Measurements from ENCODE around the gene SMKR1. TPM values are rescaled to one million over a fixed set of nuclear protein-coding genes. Genes with fewer than 3 reads are reported as not detected.

The SMKR1 gene
- total and polyA plus RNA-seq, 9 of the 15 experiments (the other 6 are each of a cell fraction or from before 2014, with no cell fraction given), result 0.58 to 1.8 (median 0.93) TPM; not detected in 1

DNA sequence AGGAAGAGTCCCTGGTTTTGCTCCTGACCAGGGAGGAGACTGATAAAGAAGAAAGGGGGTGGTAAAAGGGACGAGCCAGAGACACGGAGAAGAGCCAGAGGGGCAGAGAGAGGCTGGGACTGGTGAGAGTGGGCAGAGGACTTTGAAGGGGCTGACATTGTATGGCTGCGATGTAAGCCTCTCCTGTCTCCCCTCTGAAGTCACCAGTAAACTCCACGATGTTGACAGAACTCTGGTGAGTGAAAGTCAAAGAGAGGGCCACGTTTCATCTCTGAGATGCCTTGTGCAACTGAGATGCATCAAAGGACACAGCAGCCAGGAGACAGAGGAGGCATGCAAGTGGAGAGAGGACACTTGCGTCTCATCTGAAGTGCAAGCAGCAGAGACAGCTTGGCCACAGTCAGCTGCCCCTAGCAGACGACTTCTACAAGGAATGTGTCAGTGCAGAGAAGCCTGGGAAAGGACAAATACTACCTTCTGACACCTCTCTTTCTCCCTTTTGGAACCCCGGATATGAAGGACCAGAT lies 54.3 kb downstream of the SMKR1 start (continued):
- TF ChIP-seq, protein P1, sequence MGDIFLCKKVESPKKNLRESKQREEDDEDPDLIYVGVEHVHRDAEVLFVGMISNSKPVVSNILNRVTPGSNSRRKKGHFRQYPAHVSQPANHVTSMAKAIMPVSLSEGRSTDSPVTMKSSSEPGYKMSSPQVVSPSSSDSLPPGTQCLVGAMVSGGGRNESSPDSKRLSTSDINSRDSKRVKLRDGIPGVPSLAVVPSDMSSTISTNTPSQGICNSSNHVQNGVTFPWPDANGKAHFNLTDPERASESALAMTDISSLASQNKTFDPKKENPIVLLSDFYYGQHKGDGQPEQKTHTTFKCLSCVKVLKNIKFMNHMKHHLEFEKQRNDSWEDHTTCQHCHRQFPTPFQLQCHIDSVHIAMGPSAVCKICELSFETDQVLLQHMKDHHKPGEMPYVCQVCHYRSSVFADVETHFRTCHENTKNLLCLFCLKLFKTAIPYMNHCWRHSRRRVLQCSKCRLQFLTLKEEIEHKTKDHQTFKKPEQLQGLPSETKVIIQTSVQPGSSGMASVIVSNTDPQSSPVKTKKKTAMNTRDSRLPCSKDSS (IDR thresholded peaks at IDR 0.05; ENCODE audit: low read depth, partially characterized antibody), result no peak
- TF ChIP-seq, protein P2, sequence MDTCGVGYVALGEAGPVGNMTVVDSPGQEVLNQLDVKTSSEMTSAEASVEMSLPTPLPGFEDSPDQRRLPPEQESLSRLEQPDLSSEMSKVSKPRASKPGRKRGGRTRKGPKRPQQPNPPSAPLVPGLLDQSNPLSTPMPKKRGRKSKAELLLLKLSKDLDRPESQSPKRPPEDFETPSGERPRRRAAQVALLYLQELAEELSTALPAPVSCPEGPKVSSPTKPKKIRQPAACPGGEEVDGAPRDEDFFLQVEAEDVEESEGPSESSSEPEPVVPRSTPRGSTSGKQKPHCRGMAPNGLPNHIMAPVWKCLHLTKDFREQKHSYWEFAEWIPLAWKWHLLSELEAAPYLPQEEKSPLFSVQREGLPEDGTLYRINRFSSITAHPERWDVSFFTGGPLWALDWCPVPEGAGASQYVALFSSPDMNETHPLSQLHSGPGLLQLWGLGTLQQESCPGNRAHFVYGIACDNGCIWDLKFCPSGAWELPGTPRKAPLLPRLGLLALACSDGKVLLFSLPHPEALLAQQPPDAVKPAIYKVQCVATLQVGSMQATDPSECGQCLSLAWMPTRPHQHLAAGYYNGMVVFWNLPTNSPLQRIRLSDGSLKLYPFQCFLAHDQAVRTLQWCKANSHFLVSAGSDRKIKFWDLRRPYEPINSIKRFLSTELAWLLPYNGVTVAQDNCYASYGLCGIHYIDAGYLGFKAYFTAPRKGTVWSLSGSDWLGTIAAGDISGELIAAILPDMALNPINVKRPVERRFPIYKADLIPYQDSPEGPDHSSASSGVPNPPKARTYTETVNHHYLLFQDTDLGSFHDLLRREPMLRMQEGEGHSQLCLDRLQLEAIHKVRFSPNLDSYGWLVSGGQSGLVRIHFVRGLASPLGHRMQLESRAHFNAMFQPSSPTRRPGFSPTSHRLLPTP (IDR thresholded peaks at IDR 0.05; ENCODE audit: borderline replicate concordance, extremely low read depth, insufficient read length), result no peak
- TF ChIP-seq FOXP1 (CRISPR knock-in tag; IDR thresholded peaks at IDR 0.05) (no peak), CREBBP (IDR thresholded peaks at IDR 0.05; ENCODE audit: low read depth, low read length) (no peak), HMG20B (CRISPR knock-in tag; IDR thresholded peaks at IDR 0.05) (no peak)
- TF ChIP-seq, protein P3, sequence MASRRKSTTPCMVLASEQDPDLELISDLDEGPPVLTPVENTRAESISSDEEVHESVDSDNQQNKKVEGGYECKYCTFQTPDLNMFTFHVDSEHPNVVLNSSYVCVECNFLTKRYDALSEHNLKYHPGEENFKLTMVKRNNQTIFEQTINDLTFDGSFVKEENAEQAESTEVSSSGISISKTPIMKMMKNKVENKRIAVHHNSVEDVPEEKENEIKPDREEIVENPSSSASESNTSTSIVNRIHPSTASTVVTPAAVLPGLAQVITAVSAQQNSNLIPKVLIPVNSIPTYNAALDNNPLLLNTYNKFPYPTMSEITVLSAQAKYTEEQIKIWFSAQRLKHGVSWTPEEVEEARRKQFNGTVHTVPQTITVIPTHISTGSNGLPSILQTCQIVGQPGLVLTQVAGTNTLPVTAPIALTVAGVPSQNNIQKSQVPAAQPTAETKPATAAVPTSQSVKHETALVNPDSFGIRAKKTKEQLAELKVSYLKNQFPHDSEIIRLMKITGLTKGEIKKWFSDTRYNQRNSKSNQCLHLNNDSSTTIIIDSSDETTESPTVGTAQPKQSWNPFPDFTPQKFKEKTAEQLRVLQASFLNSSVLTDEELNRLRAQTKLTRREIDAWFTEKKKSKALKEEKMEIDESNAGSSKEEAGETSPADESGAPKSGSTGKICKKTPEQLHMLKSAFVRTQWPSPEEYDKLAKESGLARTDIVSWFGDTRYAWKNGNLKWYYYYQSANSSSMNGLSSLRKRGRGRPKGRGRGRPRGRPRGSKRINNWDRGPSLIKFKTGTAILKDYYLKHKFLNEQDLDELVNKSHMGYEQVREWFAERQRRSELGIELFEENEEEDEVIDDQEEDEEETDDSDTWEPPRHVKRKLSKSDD (conservative IDR thresholded peaks at IDR 0.05; ENCODE audit: low read length), result no peak
- TF ChIP-seq, protein P4, sequence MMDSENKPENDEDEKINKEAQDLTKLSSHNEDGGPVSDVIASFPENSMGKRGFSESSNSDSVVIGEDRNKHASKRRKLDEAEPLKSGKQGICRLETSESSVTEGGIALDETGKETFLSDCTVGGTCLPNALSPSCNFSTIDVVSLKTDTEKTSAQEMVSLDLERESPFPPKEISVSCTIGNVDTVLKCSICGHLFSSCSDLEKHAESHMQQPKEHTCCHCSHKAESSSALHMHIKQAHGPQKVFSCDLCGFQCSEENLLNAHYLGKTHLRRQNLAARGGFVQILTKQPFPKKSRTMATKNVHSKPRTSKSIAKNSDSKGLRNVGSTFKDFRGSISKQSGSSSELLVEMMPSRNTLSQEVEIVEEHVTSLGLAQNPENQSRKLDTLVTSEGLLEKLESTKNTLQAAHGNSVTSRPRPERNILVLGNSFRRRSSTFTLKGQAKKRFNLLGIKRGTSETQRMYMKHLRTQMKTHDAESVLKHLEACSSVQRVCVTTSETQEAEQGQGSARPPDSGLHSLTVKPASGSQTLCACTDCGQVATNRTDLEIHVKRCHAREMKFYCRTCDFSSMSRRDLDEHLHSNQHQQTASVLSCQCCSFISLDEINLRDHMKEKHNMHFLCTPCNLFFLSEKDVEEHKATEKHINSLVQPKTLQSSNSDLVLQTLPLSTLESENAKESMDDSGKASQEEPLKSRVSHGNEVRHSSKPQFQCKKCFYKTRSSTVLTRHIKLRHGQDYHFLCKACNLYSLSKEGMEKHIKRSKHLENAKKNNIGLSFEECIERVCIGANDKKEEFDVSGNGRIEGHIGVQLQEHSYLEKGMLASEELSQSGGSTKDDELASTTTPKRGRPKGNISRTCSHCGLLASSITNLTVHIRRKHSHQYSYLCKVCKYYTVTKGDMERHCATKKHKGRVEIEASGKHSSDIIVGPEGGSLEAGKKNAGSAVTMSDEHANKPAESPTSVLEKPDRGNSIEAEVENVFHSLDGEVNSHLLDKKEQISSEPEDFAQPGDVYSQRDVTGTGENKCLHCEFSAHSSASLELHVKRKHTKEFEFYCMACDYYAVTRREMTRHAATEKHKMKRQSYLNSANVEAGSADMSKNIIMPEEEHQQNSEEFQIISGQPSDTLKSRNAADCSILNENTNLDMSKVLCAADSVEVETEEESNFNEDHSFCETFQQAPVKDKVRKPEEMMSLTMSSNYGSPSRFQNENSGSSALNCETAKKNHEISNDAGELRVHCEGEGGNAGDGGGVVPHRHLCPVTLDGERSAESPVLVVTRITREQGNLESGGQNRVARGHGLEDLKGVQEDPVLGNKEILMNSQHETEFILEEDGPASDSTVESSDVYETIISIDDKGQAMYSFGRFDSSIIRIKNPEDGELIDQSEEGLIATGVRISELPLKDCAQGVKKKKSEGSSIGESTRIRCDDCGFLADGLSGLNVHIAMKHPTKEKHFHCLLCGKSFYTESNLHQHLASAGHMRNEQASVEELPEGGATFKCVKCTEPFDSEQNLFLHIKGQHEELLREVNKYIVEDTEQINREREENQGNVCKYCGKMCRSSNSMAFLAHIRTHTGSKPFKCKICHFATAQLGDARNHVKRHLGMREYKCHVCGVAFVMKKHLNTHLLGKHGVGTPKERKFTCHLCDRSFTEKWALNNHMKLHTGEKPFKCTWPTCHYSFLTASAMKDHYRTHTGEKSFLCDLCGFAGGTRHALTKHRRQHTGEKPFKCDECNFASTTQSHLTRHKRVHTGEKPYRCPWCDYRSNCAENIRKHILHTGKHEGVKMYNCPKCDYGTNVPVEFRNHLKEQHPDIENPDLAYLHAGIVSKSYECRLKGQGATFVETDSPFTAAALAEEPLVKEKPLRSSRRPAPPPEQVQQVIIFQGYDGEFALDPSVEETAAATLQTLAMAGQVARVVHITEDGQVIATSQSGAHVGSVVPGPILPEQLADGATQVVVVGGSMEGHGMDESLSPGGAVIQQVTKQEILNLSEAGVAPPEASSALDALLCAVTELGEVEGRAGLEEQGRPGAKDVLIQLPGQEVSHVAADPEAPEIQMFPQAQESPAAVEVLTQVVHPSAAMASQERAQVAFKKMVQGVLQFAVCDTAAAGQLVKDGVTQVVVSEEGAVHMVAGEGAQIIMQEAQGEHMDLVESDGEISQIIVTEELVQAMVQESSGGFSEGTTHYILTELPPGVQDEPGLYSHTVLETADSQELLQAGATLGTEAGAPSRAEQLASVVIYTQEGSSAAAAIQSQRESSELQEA (IDR thresholded peaks at IDR 0.05; ENCODE audit: low read depth), result no peak
- TF ChIP-seq, protein P5, sequence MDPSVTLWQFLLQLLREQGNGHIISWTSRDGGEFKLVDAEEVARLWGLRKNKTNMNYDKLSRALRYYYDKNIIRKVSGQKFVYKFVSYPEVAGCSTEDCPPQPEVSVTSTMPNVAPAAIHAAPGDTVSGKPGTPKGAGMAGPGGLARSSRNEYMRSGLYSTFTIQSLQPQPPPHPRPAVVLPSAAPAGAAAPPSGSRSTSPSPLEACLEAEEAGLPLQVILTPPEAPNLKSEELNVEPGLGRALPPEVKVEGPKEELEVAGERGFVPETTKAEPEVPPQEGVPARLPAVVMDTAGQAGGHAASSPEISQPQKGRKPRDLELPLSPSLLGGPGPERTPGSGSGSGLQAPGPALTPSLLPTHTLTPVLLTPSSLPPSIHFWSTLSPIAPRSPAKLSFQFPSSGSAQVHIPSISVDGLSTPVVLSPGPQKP (CRISPR knock-in tag; IDR thresholded peaks at IDR 0.05), result no peak
